HEK293T (cell line): ENCODE data around the gene FARP2.

Experiments
- FOXK2 ChIP-seq: fragments of 450-650 bp; IDR thresholded peaks from 2 replicates; pipeline ENCODE4 v1.6.1; 2016; ENCODE audit warnings: mild to moderate bottlenecking
- FOXM1 ChIP-seq: fragments of 450-650 bp; IDR thresholded peaks from 2 replicates; pipeline ENCODE4 v1.6.1; 2017; ENCODE audit warnings: mild to moderate bottlenecking, borderline replicate concordance

GRCh38 chr2:241324775-241325174 lies 31.3 kb upstream of the FARP2 start:
- TF ChIP-seq FOXK2 = no peak
- TF ChIP-seq FOXM1 = no peak
